PC-3 (cell line): ENCODE results near the gene IL1RAPL2.

ENCODE experiments used
- CTCF ChIP-seq: fragments of 300-600 bp; sonication (generic); conservative IDR thresholded peaks from 2 replicates; pipeline ENCODE4 v1.5.1; 2017; ENCODE audit warnings: antibody characterized with exemption, low read depth, mild to moderate bottlenecking, low read length
- EZH2 ChIP-seq: fragments of 300-600 bp; sonication (generic); IDR thresholded peaks from one replicate; pipeline ENCODE4 v1.6.1; 2017; ENCODE audit warnings: antibody characterized with exemption, mild to moderate bottlenecking, low read length; ENCODE audit not compliant: unreplicated experiment
- EZH2phosphoT487 ChIP-seq: fragments of 300-600 bp; sonication (generic); IDR thresholded peaks from 2 replicates; pipeline ENCODE4 v1.6.1; 2018; ENCODE audit warnings: mild to moderate bottlenecking, antibody characterized with exemption, low read length, borderline replicate concordance

GRCh38 chrX:104854188-104854587, 288.2 kb downstream of the IL1RAPL2 start:
- TF ChIP-seq CTCF: no peak
- no peak for TF ChIP-seq EZH2phosphoT487
- TF ChIP-seq EZH2: no peak
